DMS53 treated with DMSO at 0.1 percent for 48 hours (cell line): Measurements from ENCODE around the gene MAX.
"Not testable (repeated sequence)": the region's sequence is repeated elsewhere in the genome, so short reads cannot be mapped to it uniquely, and the experiment has no call there.

Experiments used
- DNase-seq: peaks from one replicate; lab custom pipeline; 2025; ENCODE audit not compliant: unreplicated experiment; lab: John Stamatoyannopoulos, UW

Gene MAX

GRCh38 chr14:65106316-65106715, 4.0 kb upstream of the MAX start:
- DNase-seq: no peak

GRCh38 chr14:65104791-65105190, 2.5 kb upstream of the MAX start:
- no peak for DNase-seq

- peak; percentile 28 for DNase-seq
These were observed 938 bp upstream of the MAX start for GRCh38 chr14:65103150-65103760.

- DNase-seq: no peak
These were observed 481 bp downstream of the MAX start for GRCh38 chr14:65101631-65102440.

GRCh38 chr14:65100922-65101541, 1.3 kb downstream of the MAX start:
- DNase-seq: no peak

- no peak for DNase-seq
These were observed 3.7 kb downstream of the MAX start for GRCh38 chr14:65098586-65098985.

- no peak for DNase-seq
These were observed 5.8 kb downstream of the MAX start for GRCh38 chr14:65096323-65097089.

GRCh38 chr14:65095633-65096205, 6.6 kb downstream of the MAX start:
- DNase-seq: no peak

- DNase-seq: no peak
These were observed 10.0 kb downstream of the MAX start for GRCh38 chr14:65092349-65092748.

- DNase-seq: not testable (repeated sequence)
These were observed 14.5 kb downstream of the MAX start for GRCh38 chr14:65087835-65088234.

GRCh38 chr14:65086686-65087085, 15.6 kb downstream of the MAX start:
- not testable (repeated sequence) for DNase-seq

GRCh38 chr14:65084554-65085505, 17.5 kb downstream of the MAX start:
- DNase-seq: no peak

GRCh38 chr14:65082930-65083329, 19.4 kb downstream of the MAX start:
- no peak for DNase-seq

GRCh38 chr14:65080960-65081747, 21.2 kb downstream of the MAX start:
- no peak for DNase-seq

GRCh38 chr14:65079768-65080167, 22.5 kb downstream of the MAX start:
- DNase-seq: no peak

GRCh38 chr14:65079201-65079600, 23.1 kb downstream of the MAX start:
- DNase-seq: no peak

GRCh38 chr14:65077318-65077717, 25.0 kb downstream of the MAX start:
- no peak for DNase-seq

- DNase-seq: no peak
These were observed 26.5 kb downstream of the MAX start for GRCh38 chr14:65075628-65076325.
